HG03521 (cell line): ENCODE measurements around the gene IRAG1.

Experiments used
- ATAC-seq: cut with Tn5 transposase; IDR thresholded peaks from one replicate; pipeline ENCODE4 v1.9.1; 2021; ENCODE audit warnings: mild to moderate bottlenecking, moderate library complexity; ENCODE audit not compliant: unreplicated experiment

Gene IRAG1

GRCh38 chr11:10693509-10694081 lies at the start of gene IRAG1:
Gene IRAG1, minus strand, starts transcription at chr11:10693755. Its CDS starts 153 bp downstream, at chr11:10693602.
- no peak for ATAC-seq

- ATAC-seq = no peak
These were observed 49.1 kb upstream of the IRAG1 start for GRCh38 chr11:10742460-10743208.

- peak; percentile 98 for ATAC-seq
These were observed 42.2 kb upstream of the IRAG1 start for GRCh38 chr11:10735481-10736475.

- no peak for ATAC-seq
These were observed 37.6 kb upstream of the IRAG1 start for GRCh38 chr11:10731064-10731680.

GRCh38 chr11:10730151-10730550 lies 36.6 kb upstream of the IRAG1 start:
- ATAC-seq = no peak

- no peak for ATAC-seq
These were observed 35.4 kb upstream of the IRAG1 start for GRCh38 chr11:10728789-10729472.

- ATAC-seq = no peak
These were observed 34.6 kb upstream of the IRAG1 start for GRCh38 chr11:10728154-10728553.

- ATAC-seq = no peak
These were observed 33.7 kb upstream of the IRAG1 start for GRCh38 chr11:10727146-10727851.

- ATAC-seq = no peak
These were observed 32.3 kb upstream of the IRAG1 start for GRCh38 chr11:10725907-10726253.

- no peak for ATAC-seq
These were observed 31.8 kb upstream of the IRAG1 start for GRCh38 chr11:10725114-10725906.

- no peak for ATAC-seq
These were observed 28.8 kb upstream of the IRAG1 start for GRCh38 chr11:10722307-10722706.

- ATAC-seq = no peak
These were observed 27.4 kb upstream of the IRAG1 start for GRCh38 chr11:10720881-10721376.

GRCh38 chr11:10719616-10720015 lies 26.1 kb upstream of the IRAG1 start:
- ATAC-seq = no peak

GRCh38 chr11:10716543-10717259 lies 23.1 kb upstream of the IRAG1 start:
- ATAC-seq = no peak

- ATAC-seq = no peak
These were observed 22.6 kb upstream of the IRAG1 start for GRCh38 chr11:10716122-10716521.

- ATAC-seq = no peak
These were observed 22.0 kb upstream of the IRAG1 start for GRCh38 chr11:10715571-10715970.

- ATAC-seq = no peak
These were observed 15.9 kb upstream of the IRAG1 start for GRCh38 chr11:10709299-10710086.
